K562 treated with DMSO at 1 percent for 48 hours (cell line): ENCODE results near the gene C17orf50. TPM values are rescaled to one million over a fixed set of nuclear protein-coding genes. Genes with fewer than 3 reads are reported as not detected.

Source experiments
- total RNA-seq: library from RNA; unstranded; fragments of 300-600 nt; gene quantifications from 2 replicates; pipeline ENCODE4 v1.2.3, GENCODE V29; 2022; ENCODE audit warnings: low replicate concordance; ENCODE audit errors: extremely low read depth

C17orf50 gene
- total RNA-seq, result not detected in 2 replicates

GRCh38 chr17:35760587-35760986 is at the start of gene C17orf50:
C17orf50 (plus strand) TSS chr17:35760887; CDS start chr17:35760942, 55 bp downstream.

DNA sequence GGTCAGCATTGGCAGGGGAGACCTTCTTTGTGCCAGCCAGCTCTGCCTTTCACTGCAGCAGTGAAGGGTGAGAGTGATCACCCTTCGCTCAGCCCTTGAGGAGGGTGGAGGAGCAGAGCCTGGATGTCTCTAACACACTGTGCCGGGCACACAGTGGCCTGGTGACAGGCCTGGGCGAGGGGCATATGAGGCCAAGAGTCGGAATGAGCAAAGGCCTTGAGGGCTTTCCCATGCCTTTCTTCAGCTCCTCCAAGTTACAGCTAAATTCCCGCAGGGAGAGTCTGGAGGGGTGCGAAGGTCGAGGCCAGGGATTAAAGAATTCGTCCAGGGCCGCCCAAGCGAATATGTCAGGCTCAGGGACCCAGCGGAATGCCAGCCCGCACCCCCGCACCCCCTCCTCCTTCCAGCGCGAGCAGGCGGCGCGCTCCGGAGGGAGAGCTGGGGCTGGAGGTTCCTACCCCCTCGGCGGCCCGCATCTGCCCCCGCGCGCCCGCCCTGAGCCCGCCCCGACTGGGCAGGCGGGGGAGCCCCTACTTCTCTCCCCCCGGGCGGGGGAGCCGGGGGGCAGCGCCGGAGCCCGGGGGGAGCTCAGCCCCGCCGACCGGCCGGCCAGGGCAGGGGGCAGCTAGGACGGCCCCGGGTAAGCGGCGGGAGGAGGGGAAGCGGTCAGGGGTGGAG is 29.3 kb upstream of the C17orf50 start, which contains the start of gene RASL10B:
Gene RASL10B, plus strand, starts transcription at position 401 of the 678 bp plus-strand sequence. CDS start 3,546 bp downstream, outside the sequence.

DNA sequence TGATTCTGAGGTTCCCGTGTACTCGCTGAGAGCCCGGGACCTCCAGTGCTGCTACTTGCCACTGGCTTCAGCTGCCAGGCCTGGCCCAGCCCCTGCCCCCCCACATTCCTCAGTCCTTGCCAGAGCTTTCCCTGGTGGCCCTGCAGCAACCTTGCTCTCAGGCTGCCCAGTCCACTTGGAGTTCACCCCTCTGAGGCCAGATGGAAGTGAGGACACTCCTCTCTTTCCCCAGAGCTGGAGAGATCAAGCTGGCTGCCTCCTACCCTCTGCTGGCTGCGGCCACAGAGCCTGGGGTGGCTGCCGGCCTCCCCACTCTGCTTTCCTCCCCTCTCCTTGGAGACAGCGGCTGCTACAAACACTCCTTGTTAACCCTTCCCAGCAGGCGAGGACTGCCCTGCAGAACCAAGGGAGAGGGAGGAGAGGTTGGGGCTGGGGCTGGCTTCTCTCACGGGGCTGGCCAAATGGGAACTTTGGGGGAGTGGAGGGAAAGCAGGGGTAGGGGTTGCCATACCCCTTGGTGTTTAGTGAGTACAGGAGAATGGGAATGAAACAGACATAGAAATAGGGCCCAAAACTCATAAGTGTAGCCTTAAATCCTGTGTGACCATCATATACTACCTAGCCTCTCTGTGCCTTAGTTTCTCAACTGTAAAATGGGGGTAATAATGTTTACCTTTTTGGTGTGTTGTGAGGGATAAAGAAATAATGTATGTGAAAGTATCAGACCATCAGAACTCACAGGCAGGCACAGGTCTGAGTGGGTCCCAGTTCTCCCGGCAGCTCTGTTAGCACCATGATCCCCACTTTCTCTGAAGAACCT is 7.5 kb upstream of the C17orf50 start, which contains the start of gene GAS2L2:
Gene GAS2L2, minus strand, starts transcription at position 295 of the 820 bp plus-strand sequence. CDS start 389 bp downstream, outside the sequence.

GRCh38 chr17:35795007-35795870 is 34.6 kb downstream of the C17orf50 start, which contains the start of gene MMP28:
MMP28 (minus strand) TSS chr17:35795641; CDS start chr17:35795377, 264 bp downstream.

DNA sequence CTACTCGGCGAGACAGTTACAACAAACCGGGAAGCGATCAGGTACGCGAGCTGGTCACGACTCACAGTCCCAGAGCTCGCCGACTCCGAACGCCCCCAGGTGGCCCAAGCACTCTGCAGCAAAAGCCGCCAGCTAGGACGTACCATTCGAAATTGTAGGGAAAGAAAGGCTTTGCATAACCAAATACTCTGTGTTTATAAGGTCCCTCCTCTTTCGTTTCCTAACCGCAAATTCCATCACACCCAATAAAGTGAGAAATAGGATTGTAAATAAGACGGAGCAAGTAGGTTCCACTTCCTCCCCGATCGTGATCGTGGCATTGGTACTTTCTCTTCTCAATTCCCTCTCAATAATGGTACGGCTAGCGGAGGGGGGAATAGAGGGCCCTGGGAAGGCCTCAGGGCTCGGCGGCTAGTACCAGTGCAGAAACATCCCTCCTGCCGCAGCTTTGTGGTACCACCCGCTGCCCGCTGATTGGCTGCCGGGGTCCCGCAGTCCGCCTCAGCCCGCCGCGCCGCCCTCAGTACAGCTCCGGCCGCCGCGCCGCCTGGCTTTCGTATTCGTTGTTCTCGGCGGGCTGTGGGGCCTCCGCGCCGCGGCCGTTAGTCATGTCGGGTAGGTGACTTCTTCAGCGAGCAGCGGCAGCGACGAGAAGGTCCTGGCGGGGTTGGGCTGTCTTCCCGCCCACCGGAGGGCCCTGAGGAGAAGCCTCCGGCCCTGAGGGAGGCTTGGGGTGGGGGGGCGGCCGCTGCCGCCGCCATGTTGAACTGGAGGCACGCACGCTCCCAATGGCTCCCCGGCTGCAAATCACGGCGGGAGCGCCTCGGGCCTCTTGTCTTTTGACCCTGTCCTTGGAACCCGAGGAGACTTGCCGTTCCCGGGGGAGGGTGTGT is 48.5 kb downstream of the C17orf50 start, which contains the start of gene TAF15:
Gene TAF15, plus strand, starts transcription at position 523 of the 893 bp plus-strand sequence. Its CDS starts 86 bp downstream, at position 609.

Other genes starting within 250 kb of the C17orf50 start
- gene SLFN12L, start 223.2 kb upstream of the C17orf50 start, total RNA-seq, result not detected in 2 replicates
- gene SLFN14, start 200.1 kb upstream of the C17orf50 start, total RNA-seq, result not detected in 2 replicates
- gene PEX12, start 182.3 kb upstream of the C17orf50 start, total RNA-seq, result not detected in 2 replicates
- gene AP2B1, start 173.6 kb upstream of the C17orf50 start, total RNA-seq, result 113 TPM in 1 of 2 replicates, not detected in the other
- not detected in 2 replicates for gene RASL10B, start 29.2 kb upstream of the C17orf50 start, total RNA-seq
- not detected in 2 replicates for gene GAS2L2, start 7.6 kb upstream of the C17orf50 start, total RNA-seq
- gene MMP28, start 34.8 kb downstream of the C17orf50 start, total RNA-seq, result not detected in 2 replicates
- not detected in 2 replicates for gene TAF15, start 48.6 kb downstream of the C17orf50 start, total RNA-seq
- gene HEATR9, start 108.0 kb downstream of the C17orf50 start, total RNA-seq, result not detected in 2 replicates
- gene CCL5, start 119.5 kb downstream of the C17orf50 start, total RNA-seq, result not detected in 2 replicates
- gene RDM1, start 169.9 kb downstream of the C17orf50 start, total RNA-seq, result not detected in 2 replicates
- not detected in 2 replicates for gene LYZL6, start 182.8 kb downstream of the C17orf50 start, total RNA-seq
- not detected in 2 replicates for gene CCL16, start 220.6 kb downstream of the C17orf50 start, total RNA-seq
- gene CCL14, start 225.8 kb downstream of the C17orf50 start, total RNA-seq, result not detected in 2 replicates
- not detected in 2 replicates for gene CCL15, start 240.7 kb downstream of the C17orf50 start, total RNA-seq